SK-N-DZ (cell line): Measurements from ENCODE around the gene PARS2.

Source experiments
- DNase-seq: peaks from one replicate; pipeline ENCODE4 v3.0.0-alpha.2; 2015; ENCODE audit warnings: low spot score

Gene PARS2

GRCh38 chr1:54736685-54737084 is 27.6 kb downstream of the PARS2 start:
- DNase-seq, result no peak

GRCh38 chr1:54728027-54728426 is 36.3 kb downstream of the PARS2 start:
- DNase-seq, result no peak

- no peak for DNase-seq
These were observed 39.6 kb downstream of the PARS2 start for GRCh38 chr1:54724771-54725170.

GRCh38 chr1:54723985-54724384 is 40.3 kb downstream of the PARS2 start:
- DNase-seq, result no peak

GRCh38 chr1:54721719-54722118 is 42.6 kb downstream of the PARS2 start:
- no peak for DNase-seq

- no peak for DNase-seq
These were observed 47.9 kb downstream of the PARS2 start for GRCh38 chr1:54716299-54717047.

- peak; percentile 72 for DNase-seq
These were observed 48.6 kb downstream of the PARS2 start, which contains the start of gene TTC4 for GRCh38 chr1:54715493-54716298. Gene TTC4, plus strand, starts transcription at chr1:54715861. Its CDS starts 48 bp downstream, at chr1:54715909.

- DNase-seq, result no peak
These were observed 49.3 kb downstream of the PARS2 start for GRCh38 chr1:54714881-54715492.

GRCh38 chr1:54711536-54711935 is 52.8 kb downstream of the PARS2 start:
- DNase-seq, result no peak

GRCh38 chr1:54710841-54711240 is 53.5 kb downstream of the PARS2 start:
- DNase-seq, result no peak

- no peak for DNase-seq
These were observed 53.9 kb downstream of the PARS2 start for GRCh38 chr1:54710434-54710833.

- DNase-seq, result no peak
These were observed 54.6 kb downstream of the PARS2 start for GRCh38 chr1:54709547-54710292.

- DNase-seq, result no peak
These were observed 55.9 kb downstream of the PARS2 start for GRCh38 chr1:54708385-54708784.
